PC-3 (cell line): Measurements from ENCODE around the gene KATNAL1. TPM values are rescaled to one million over a fixed set of nuclear protein-coding genes. Genes with fewer than 3 reads are reported as not detected.

Source experiments
- ATAC-seq: fragments of 200-7000 bp; cut with Tn5 transposase; 2 replicates; pipeline ENCODE4 v1.9.1; 2020; ENCODE audit warnings: mild to moderate bottlenecking, moderate library complexity
- BruUV-seq: library from RNA; stranded (reverse); fragments of 400-500 nt; replicated peaks from 2 replicates; lab custom pipeline; 2021; lab: Mats Ljungman, UMichigan
- CTCF ChIA-PET: fragments of 300-600 bp; sonication (Branson Sonifier 250); formaldehyde crosslinking; loops from one replicate; lab custom pipeline; 2022; ENCODE audit warnings: antibody characterized with exemption; lab: Charles Lee
- POLR2A ChIA-PET: fragments of 300-600 bp; sonication (Branson Sonifier 250); formaldehyde crosslinking; loops from one replicate; lab custom pipeline; 2022; ENCODE audit warnings: antibody characterized with exemption; ENCODE audit not compliant: unreplicated experiment; lab: Charles Lee
- DNase-seq: peaks from one replicate; pipeline ENCODE4 v3.0.0-alpha.2; 2015
- H2AFZ ChIP-seq: fragments of 300-600 bp; sonication (generic); 2 replicates; pipeline ENCODE4 v1.6.0; 2016; ENCODE audit warnings: antibody characterized with exemption, low read length
- H3F3A ChIP-seq: fragments of 300-600 bp; sonication (generic); one replicate; pipeline ENCODE4 v1.6.0; 2017; ENCODE audit warnings: antibody characterized with exemption, low read length, control low read depth, mild to moderate bottlenecking; ENCODE audit not compliant: unreplicated experiment
- H3K27ac ChIP-seq: fragments of 300-600 bp; sonication (generic); 2 replicates; pipeline ENCODE4 v1.5.1; 2016; ENCODE audit warnings: mild to moderate bottlenecking, low read length
- H3K27me3 ChIP-seq: fragments of 300-600 bp; sonication (generic); 2 replicates; pipeline ENCODE4 v1.6.1; 2016; ENCODE audit warnings: low read length, mixed read lengths
- H3K36me3 ChIP-seq: fragments of 300-600 bp; sonication (generic); 2 replicates; pipeline ENCODE4 v1.6.1; 2016; ENCODE audit warnings: low read depth, mixed run types, low read length, mixed read lengths
- H3K4me1 ChIP-seq: fragments of 300-600 bp; sonication (generic); 2 replicates; pipeline ENCODE4 v1.5.1; 2016; ENCODE audit warnings: low read length; ENCODE audit not compliant: insufficient read depth
- H3K4me2 ChIP-seq: fragments of 300-600 bp; sonication (generic); 2 replicates; pipeline ENCODE4 v1.6.0; 2016; ENCODE audit warnings: low read length
- H3K4me3 ChIP-seq: fragments of 300-600 bp; sonication (generic); 2 replicates; pipeline ENCODE4 v1.5.1; 2016; ENCODE audit warnings: mild to moderate bottlenecking, low read length, mixed read lengths
- H3K79me2 ChIP-seq: fragments of 300-600 bp; sonication (generic); 2 replicates; pipeline ENCODE4 v1.6.1; 2017; ENCODE audit warnings: low read length, mixed read lengths
- H3K9ac ChIP-seq: fragments of 300-600 bp; sonication (generic); 2 replicates; pipeline ENCODE4 v1.6.0; 2016; ENCODE audit warnings: mild to moderate bottlenecking, low read length
- H3K9me2 ChIP-seq: fragments of 300-600 bp; sonication (generic); replicated peaks from 2 replicates; pipeline ENCODE4 v1.6.1; 2016; ENCODE audit warnings: mixed run types, low read length, mixed read lengths
- H3K9me3 ChIP-seq: fragments of 300-600 bp; sonication (generic); 2 replicates; pipeline ENCODE4 v1.6.1; 2016; ENCODE audit warnings: low read length, mixed read lengths
- H4K20me1 ChIP-seq: fragments of 300-600 bp; sonication (generic); 2 replicates; pipeline ENCODE4 v1.6.1; 2016; ENCODE audit warnings: low read length, mixed read lengths
- EZH2 ChIP-seq: fragments of 300-600 bp; sonication (generic); IDR thresholded peaks from one replicate; pipeline ENCODE4 v1.6.1; 2017; ENCODE audit warnings: antibody characterized with exemption, mild to moderate bottlenecking, low read length; ENCODE audit not compliant: unreplicated experiment
- EZH2phosphoT487 ChIP-seq: fragments of 300-600 bp; sonication (generic); IDR thresholded peaks from 2 replicates; pipeline ENCODE4 v1.6.1; 2018; ENCODE audit warnings: mild to moderate bottlenecking, antibody characterized with exemption, low read length, borderline replicate concordance
- intact Hi-C: fragments of 100-400 bp; cut with micrococcal nuclease; formaldehyde crosslinking; loops from 2 replicates; pipeline ENCODE4 v1.9.0; 2023
- total RNA-seq: library from RNA; depleted of rRNA; stranded (reverse); fragments of >200 nt; gene quantifications from 2 replicates; pipeline ENCODE4 v1.2.3, GENCODE V29; 2014
- TF ChIP-seq, protein P1 (sequence below): fragments of 300-600 bp; sonication (generic); conservative IDR thresholded peaks from 2 replicates; pipeline ENCODE4 v1.5.1; 2017; ENCODE audit warnings: antibody characterized with exemption, low read depth, mild to moderate bottlenecking, low read length

Gene KATNAL1
- total RNA-seq, 1 experiment from 2014 or later, result 4.3 TPM

DNA sequence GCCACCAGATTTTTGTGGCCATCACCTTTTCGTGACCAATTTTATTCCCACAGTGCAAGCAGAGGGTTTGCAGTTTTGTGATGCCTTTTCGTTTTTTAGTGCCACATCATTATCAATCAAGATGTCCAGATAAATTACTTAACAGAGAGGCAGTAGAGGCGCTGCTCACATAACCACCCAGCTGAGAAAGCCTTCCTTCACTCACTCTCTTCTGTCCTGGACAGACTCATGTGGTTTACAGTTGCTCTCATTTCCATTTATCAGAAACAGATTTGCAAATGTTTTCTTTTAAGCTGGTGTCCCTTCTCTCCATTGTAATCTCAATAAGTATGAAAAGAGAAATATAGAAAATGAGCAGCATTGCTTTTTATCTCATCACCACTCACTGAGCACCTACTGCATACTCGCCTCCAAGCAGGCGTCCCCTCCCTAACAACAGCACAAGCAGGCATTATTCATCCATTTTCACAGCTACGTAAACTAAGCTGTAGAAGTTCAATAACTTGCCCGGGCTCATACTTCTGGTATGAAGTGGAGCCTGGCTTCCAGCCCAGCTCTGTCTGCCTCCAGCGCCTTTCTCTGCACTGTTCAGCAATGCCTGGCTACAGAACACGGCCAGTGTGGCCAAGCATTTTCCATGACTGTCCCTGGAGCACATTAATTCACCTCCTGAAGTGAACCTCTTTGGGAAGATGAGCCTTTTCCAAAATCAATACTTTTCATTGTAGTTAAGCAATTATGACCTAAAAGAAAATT is 34.6 kb upstream of the KATNAL1 start:
- Histone ChIP-seq H3K9me3 (no peaks in the 10 kb centered on the region), H3K4me3 (no peak overlapping the region), H3K36me3 (no peaks in the 10 kb centered on the region), H2AFZ (peak overlapping the region; percentile 32; the same call in 1 of the 2 replicates), H3K27me3 (no peaks in the 10 kb centered on the region), H3K79me2 (no peaks in the 10 kb centered on the region), H3K9ac (no peak overlapping the region), H3K4me1 (peaks cover 44% of the 10 kb centered on the region), H4K20me1 (no peaks in the 10 kb centered on the region), H3K4me2 (peak overlapping the region; percentile 42), H3K9me2 (no peaks in the 10 kb centered on the region), H3K27ac (0 out of 2 replicates have a peak overlapping the region, but pooled peaks have one; percentile 15), H3F3A (no peaks in the 10 kb centered on the region)
- BruUV-seq, result no TSS peak
- ChIA-PET CTCF (no interaction called here), POLR2A (interaction anchor here (0.5 kb wide), 2 partner anchors 87 to 107 kb away, joined by 8 to 12 read pairs; no protein-coding TSS in a partner anchor)
- intact Hi-C loops, result no loop called here
- ATAC-seq (peak; percentile 94), DNase-seq (peak; percentile 90)
- TF ChIP-seq, protein P1, sequence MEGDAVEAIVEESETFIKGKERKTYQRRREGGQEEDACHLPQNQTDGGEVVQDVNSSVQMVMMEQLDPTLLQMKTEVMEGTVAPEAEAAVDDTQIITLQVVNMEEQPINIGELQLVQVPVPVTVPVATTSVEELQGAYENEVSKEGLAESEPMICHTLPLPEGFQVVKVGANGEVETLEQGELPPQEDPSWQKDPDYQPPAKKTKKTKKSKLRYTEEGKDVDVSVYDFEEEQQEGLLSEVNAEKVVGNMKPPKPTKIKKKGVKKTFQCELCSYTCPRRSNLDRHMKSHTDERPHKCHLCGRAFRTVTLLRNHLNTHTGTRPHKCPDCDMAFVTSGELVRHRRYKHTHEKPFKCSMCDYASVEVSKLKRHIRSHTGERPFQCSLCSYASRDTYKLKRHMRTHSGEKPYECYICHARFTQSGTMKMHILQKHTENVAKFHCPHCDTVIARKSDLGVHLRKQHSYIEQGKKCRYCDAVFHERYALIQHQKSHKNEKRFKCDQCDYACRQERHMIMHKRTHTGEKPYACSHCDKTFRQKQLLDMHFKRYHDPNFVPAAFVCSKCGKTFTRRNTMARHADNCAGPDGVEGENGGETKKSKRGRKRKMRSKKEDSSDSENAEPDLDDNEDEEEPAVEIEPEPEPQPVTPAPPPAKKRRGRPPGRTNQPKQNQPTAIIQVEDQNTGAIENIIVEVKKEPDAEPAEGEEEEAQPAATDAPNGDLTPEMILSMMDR, result no peak
- no peak for TF ChIP-seq EZH2
- TF ChIP-seq EZH2phosphoT487, result no peak

DNA sequence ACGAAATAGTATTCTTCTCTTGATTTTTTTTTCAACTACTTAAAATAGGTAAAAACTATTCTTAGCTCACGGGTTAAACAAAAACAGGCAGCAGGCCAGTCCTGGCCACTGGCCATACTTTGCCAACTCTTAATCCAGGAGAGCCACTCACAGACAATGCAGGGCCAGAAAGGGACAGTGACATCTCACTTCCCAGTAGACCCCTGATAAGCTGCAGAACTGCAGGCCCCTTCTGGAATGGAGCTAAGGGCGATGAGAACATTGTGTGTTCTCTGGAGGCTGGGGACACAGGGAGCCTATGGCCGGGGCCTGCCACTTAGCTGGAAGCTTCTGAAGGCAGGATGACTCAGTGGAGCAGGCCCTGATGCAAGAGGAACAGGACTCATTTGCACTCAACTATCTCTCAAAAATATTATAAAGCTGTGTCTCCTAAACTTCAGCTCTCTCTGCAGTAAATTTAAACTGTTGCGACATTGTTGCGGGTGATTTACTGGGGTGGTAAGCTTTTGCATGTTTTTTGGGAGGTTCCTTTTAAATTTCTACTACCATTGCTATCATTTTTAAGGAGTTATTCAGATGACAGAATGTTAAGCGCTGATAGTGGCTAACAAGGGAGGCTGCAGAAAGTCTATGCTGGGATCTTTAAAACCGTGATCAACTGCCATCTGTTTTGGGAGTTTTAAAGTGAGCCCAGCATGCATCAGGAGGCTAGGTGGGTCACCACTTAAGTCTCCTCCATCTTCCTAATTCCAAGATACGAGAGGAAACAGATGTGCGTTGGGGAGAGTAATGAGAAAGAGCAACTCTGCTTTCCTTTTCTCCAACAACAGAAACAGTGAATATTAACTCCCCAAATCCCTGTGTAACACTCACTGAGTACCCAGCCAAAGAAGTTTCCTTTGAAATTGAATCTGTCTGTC is 33.2 kb upstream of the KATNAL1 start:
- Histone ChIP-seq H3K27ac (no peak overlapping the region), H3F3A (no peaks in the 10 kb centered on the region), H3K36me3 (no peaks in the 10 kb centered on the region), H4K20me1 (no peaks in the 10 kb centered on the region), H3K9me3 (no peaks in the 10 kb centered on the region), H3K9ac (no peak overlapping the region), H2AFZ (no peak overlapping the region), H3K9me2 (no peaks in the 10 kb centered on the region), H3K4me2 (peak overlapping the region; percentile 10; the same call in 1 of the 2 replicates), H3K27me3 (no peaks in the 10 kb centered on the region), H3K4me1 (peaks cover 44% of the 10 kb centered on the region), H3K4me3 (no peak overlapping the region), H3K79me2 (no peaks in the 10 kb centered on the region)
- TF ChIP-seq EZH2 (no peak), EZH2phosphoT487 (no peak)
- TF ChIP-seq, protein P1, result no peak
- POLR2A ChIA-PET, result no interaction called here
- intact Hi-C loops, result no loop called here
- CTCF ChIA-PET, result no interaction called here
- peak; percentile 58 for DNase-seq
- no peak for ATAC-seq
- BruUV-seq, result no TSS peak
